Heart left ventricle (tissue), 16 donors: ENCODE data around the gene ADAM19. TPM values are rescaled to one million over a fixed set of nuclear protein-coding genes. Genes with fewer than 3 reads are reported as not detected.

ENCODE experiments used
- ATAC-seq, 4 donors: fragments of 200-7000 bp; cut with Tn5 transposase; one replicate each; pipeline ENCODE4 v1.9.1; 2020 to 2022; ENCODE audit warnings: moderate library complexity in 4 of 4, mild to moderate bottlenecking in 3 of 4, moderate number of reproducible peaks in 1 of 4
- DNase-seq, 5 donors: peaks; one replicate each; pipeline ENCODE4 v3.0.0-alpha.2; 2020
- H3K27ac ChIP-seq, 12 donors: fragments of 200-600 bp; sonication (generic) in 4 of 12; one replicate each; pipeline versions ENCODE4 v1.5.0 to v1.8.0; 2016 to 2022; ENCODE audit warnings: mild to moderate bottlenecking in 2 of 12
- H3K27me3 ChIP-seq, 9 donors: fragments of 200-600 bp; sonication (generic) in 2 of 9; one replicate each; pipeline versions ENCODE4 v1.5.1 to v1.8.0; 2016 to 2022; ENCODE audit warnings: mild to moderate bottlenecking in 3 of 9
- H3K36me3 ChIP-seq, 9 donors: fragments of 200-600 bp; sonication (generic) in 2 of 9; one replicate each; pipeline versions ENCODE4 v1.5.0 to v1.8.0; 2018 to 2022; ENCODE audit warnings: mild to moderate bottlenecking in 2 of 9
- H3K4me1 ChIP-seq, 12 donors: fragments of 200-600 bp; sonication (generic) in 4 of 12; one replicate each; pipeline versions ENCODE4 v1.5.0 to v1.8.0; 2016 to 2022; ENCODE audit warnings: mild to moderate bottlenecking in 3 of 12
- H3K4me3 ChIP-seq, 12 donors: fragments of 200-600 bp; sonication (generic) in 4 of 12; one replicate each; pipeline versions ENCODE4 v1.5.0 to v1.8.0; 2017 to 2022; ENCODE audit warnings: mild to moderate bottlenecking in 9 of 12, moderate library complexity in 4 of 12
- H3K9me3 ChIP-seq, 12 donors: fragments of 200-600 bp; sonication (generic) in 4 of 12; one replicate each; pipeline versions ENCODE4 v1.5.0 to v1.8.0; 2016 to 2022; ENCODE audit warnings: mild to moderate bottlenecking in 1 of 12
- CTCF ChIP-seq, 12 donors: fragments of 200-600 bp; sonication (generic) in 4 of 12; IDR thresholded peaks; one replicate each; pipeline versions ENCODE4 v1.5.0 to v1.8.0; 2018 to 2022; ENCODE audit warnings: antibody characterized with exemption in 12 of 12, mild to moderate bottlenecking in 5 of 12
- POLR2A ChIP-seq, 2 donors: fragments of 450-650 bp; IDR thresholded peaks; one replicate each; pipeline ENCODE4 v1.6.1; 2017; ENCODE audit warnings: antibody characterized with exemption in 2 of 2, mild to moderate bottlenecking in 2 of 2, moderate library complexity in 2 of 2
- WGBS, 4 donors: extraction: QIAGEN DNeasy Blood & Tissue Kit in 2 of 4; methylation state at CpG; one replicate each; pipeline versions ENCODE4 v1.1.5 to v1.1.7; 2013 to 2018; 5-methylcytosine and 5-hydroxymethylcytosine counted together
- intact Hi-C, 10 donors: fragments of 100-400 bp; cut with DNase I; formaldehyde crosslinking; loops; one replicate each; pipeline versions ENCODE4 v1.11.1 to v1.14.2; 2022
- polyA plus RNA-seq, 2 donors: library from polyadenylated mRNA; stranded (reverse); fragments of 200-250 nt; gene quantifications; one replicate each; pipeline ENCODE4 v1.2.3, GENCODE V29; 2013
- total RNA-seq, 9 donors: library from RNA; depleted of rRNA in 2 of 9; stranded (reverse); fragments of >200 nt in 2 of 9; fragmentation: NEBNext Ultra II Directional in 3 of 9; extraction: Animal tissue kit (Norgen Biotek cat#: 25700) in 3 of 9; gene quantifications; one replicate each; pipeline versions ENCODE4 v1.1.0 to v1.2.4, GENCODE V29; 2016 to 2023
- donor health status: ischemic (EF 13 %, LVEDD 7.1; RV severe dilation, severe dysfunction).
- donor health status: healthy with polysubstance abuse.
- donor health status: DM: no; HTN: yes; CAD: no.
- donor health status: DM: no; HTN: no; CAD: no.
- donor health status: ischemic (EF 25% LVEDD 6.9; RV normal size, moderate dysfunction).
- donor health status: ischemic (EF 25% LVEDD 5.7; RV mildly dilated, moderate dysfunction).
- donor health status: healthy.
- donor health status: DM: yes; HTN: yes; CAD: no.
- donor health status: ischemic (EF 35%, LVEDD 5.7; RV mildly dilated, moderate dysfunction).
- donor health status: nonischemic (EF 11% LVEDD 7.7; RV severe dilation, severe dysfunction).
- donor health status: DM: yes; HTN: yes; CAD: no.
- donor health status: PGD.
- donor health status: ischemic (EF 29% LVEDD 5.4; RV normal size, mild dysfunction).
- donor health status: nonischemic (EF 23%, LVEDD 6.1; RV moderate dilation, normal function).

The ADAM19 gene
- total and polyA plus RNA-seq, 11 donors: 6.5 to 47.6 (median 19.0) TPM

GRCh38 chr5:157618191-157618765 lies 42.7 kb upstream of the ADAM19 start:
- H3K27ac ChIP-seq: no peak overlapping the region
- H3K4me3 ChIP-seq: no peak overlapping the region
- peaks cover 0 to 9% (median 0%) of the 10 kb centered on the region in 12 donors for H3K9me3 ChIP-seq
- TF ChIP-seq POLR2A (IDR thresholded peaks at IDR 0.05) (no peak), CTCF (IDR thresholded peaks at IDR 0.05) (no peak)
- 95 to 98% (median 97%) methylated on average over 8 of the region's 8 CpGs for WGBS, 4 donors
- no peak for DNase-seq
- ATAC-seq: no peak
- intact Hi-C loops: no loop called here
- no peaks in the 10 kb centered on the region for H3K36me3 ChIP-seq
- no peaks in the 10 kb centered on the region for H3K27me3 ChIP-seq
- H3K4me1 ChIP-seq: peaks cover 0 to 7% (median 0%) of the 10 kb centered on the region in 12 donors

- Histone ChIP-seq H3K4me1 (peaks cover 0 to 14% (median 0%) of the 10 kb centered on the region in 12 donors), H3K27me3 (no peaks in the 10 kb centered on the region), H3K36me3 (no peaks in the 10 kb centered on the region), H3K27ac (no peak overlapping the region), H3K4me3 (no peak overlapping the region), H3K9me3 (no peaks in the 10 kb centered on the region)
- WGBS, 4 donors: 76 to 86% (median 80%) methylated on average over 4 of the region's 4 CpGs
- no peak for TF ChIP-seq CTCF (IDR thresholded peaks at IDR 0.05)
- no peak for TF ChIP-seq POLR2A (IDR thresholded peaks at IDR 0.05)
- ATAC-seq: no peak
- intact Hi-C loops: no loop called here
- DNase-seq: no peak
These were observed 41.2 kb upstream of the ADAM19 start for GRCh38 chr5:157616785-157617184.

GRCh38 chr5:157613385-157614245 lies 38.0 kb upstream of the ADAM19 start:
- no peaks in the 10 kb centered on the region for H3K9me3 ChIP-seq
- DNase-seq: no peak
- ATAC-seq: no peak
- no peaks in the 10 kb centered on the region for H3K36me3 ChIP-seq
- intact Hi-C loops: no loop called here
- H3K4me3 ChIP-seq: no peak overlapping the region
- no peak for TF ChIP-seq CTCF (IDR thresholded peaks at IDR 0.05)
- TF ChIP-seq POLR2A (IDR thresholded peaks at IDR 0.05): no peak
- H3K27ac ChIP-seq: no peak overlapping the region
- H3K4me1 ChIP-seq: peaks cover 0 to 33% (median 0%) of the 10 kb centered on the region in 12 donors
- no peaks in the 10 kb centered on the region for H3K27me3 ChIP-seq
- 82 to 87% (median 86%) methylated on average over 11 of the region's 11 CpGs for WGBS, 4 donors

GRCh38 chr5:157612581-157612980 lies 37.0 kb upstream of the ADAM19 start:
- no peaks in the 10 kb centered on the region for H3K9me3 ChIP-seq
- peaks cover 0 to 38% (median 0%) of the 10 kb centered on the region in 12 donors for H3K4me1 ChIP-seq
- H3K4me3 ChIP-seq: no peak overlapping the region
- intact Hi-C loops: no loop called here
- WGBS, 4 donors: 95 to 98% (median 97%) methylated on average over 5 of the region's 5 CpGs
- H3K27me3 ChIP-seq: no peaks in the 10 kb centered on the region
- H3K27ac ChIP-seq: no peak overlapping the region
- no peak for TF ChIP-seq CTCF (IDR thresholded peaks at IDR 0.05)
- DNase-seq: no peak
- no peaks in the 10 kb centered on the region for H3K36me3 ChIP-seq
- ATAC-seq: no peak
